HG03378 (cell line): ENCODE data around the gene MCCC2.
"Not testable (repeated sequence)": the region's sequence is repeated elsewhere in the genome, so short reads cannot be mapped to it uniquely, and the experiment has no call there.

Source experiments
- ATAC-seq: cut with Tn5 transposase; IDR thresholded peaks from one replicate; pipeline ENCODE4 v1.9.1; 2021; ENCODE audit warnings: mild to moderate bottlenecking, moderate library complexity; ENCODE audit not compliant: unreplicated experiment

MCCC2 gene

DNA sequence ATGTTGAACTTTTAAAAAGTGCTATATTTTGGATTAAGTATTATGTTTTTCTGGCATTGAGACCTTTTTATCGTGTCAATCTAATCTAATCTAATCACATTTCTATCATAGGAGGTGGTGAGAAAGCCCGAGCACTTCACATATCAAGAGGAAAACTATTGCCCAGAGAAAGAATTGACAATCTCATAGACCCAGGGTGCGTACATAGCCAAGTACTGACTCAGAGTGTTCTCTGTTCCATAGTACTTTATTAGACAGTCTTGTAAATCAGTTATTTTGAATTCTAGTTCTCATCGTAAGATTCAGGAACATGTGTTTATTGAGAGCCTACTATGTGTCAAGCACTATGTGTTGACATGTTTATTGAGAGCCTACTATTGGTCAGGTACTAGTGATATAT lies 9.0 kb downstream of the MCCC2 start:
- no peak for ATAC-seq

DNA sequence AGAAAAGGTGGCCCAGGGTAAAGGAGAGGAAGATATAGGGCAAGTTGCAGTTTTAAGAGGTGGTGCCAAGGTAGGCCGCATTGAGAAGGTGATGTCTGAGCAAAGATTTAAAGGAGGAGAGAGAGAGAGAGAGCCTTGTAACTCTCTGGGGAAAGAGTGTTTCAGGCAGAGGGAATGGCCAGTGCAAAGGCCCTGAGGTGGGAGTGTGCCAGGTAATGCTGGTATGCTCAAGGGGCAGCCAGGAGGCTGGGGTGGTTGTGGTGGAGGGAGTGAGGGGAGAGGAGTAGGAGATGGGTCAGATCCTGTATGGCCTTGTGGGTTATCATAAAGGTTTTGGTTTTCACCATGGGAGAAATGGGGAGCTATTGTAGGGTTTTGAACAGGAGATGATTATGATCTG lies 9.9 kb downstream of the MCCC2 start:
- no peak for ATAC-seq

DNA sequence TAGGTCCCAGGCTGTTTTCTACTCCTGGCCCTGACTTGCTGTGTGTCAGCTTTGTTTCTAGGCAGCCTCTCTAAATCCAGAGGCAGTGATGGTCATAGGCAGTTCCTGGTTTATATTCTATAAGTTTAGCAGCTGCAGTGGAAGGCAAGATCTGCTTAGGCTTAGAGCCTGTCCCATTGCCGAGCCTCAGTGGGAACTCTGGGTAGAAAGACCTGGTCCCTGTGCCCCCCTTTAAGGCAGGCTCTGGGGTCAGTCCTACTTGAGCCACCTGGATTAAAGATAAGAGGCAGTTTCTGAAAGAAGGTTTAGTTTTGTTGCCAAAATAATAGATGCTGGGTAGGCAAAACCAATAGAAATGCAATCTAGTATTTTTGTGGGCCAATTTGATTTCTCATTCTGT lies 13.6 kb downstream of the MCCC2 start:
- ATAC-seq = no peak

- ATAC-seq = peak; percentile 80
Measured at GRCh38 chr5:71601222-71602026, 14.3 kb downstream of the MCCC2 start.

GRCh38 chr5:71609916-71610315 lies 22.8 kb downstream of the MCCC2 start:
- ATAC-seq = not testable (repeated sequence)

DNA sequence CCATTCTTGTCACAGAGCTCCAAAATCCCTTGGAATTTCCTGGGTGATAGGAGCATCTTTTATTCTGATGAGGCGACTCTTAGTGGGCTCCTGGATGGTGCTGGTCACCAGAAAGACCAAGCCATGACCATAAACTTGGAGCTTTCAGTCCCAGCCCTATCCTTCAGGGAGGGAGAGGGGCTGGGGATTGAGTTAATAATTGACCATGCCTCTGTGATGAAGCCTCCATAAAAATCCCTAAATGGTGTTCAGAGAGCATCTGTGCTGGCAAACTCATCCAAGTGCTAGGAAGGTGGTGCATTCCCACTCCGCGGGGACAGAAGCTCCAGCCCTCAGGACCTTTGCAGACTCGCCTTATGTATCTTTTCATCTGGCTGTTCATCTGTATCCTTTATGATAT lies 28.7 kb downstream of the MCCC2 start:
- no peak for ATAC-seq

DNA sequence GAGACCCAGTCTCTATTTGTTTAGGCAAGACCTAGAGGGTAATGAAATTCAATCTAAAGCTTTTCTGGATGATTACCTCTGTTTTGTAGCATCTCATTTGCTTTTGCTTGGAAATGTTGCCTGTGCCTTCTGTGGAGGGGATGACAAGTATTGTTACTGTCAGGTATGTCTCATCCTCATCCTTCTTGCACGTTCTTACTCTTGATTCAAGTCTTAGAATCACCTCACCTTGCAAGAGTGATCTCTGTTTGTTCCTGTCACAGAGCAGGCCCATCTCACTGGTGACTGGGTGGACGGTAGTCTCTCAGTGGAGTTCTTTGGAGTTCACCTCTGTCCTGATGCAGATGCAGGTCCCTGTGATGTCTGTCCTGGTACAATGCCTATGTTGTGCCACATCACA lies 33.5 kb downstream of the MCCC2 start:
- ATAC-seq = no peak

DNA sequence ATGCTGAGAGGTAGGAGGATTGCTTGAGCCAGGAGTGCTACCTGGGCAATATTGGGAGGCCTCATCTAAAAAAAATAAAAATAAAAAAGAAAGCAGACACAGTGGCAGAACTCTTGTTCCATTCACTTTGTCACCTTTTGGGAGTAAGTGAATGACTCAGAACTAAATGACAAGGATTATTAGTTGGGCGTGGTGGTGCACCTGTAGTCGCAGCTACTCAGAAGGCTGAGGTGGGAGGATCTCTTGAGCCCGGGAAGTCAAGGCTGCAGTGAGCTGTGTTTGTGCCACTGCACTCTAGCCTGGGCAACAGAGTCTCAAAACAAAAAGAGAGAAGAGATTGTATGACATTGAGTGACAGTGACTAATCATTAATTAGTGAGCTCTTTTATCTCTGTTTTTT lies 34.1 kb downstream of the MCCC2 start:
- no peak for ATAC-seq

GRCh38 chr5:71621741-71622140 lies 34.6 kb downstream of the MCCC2 start:
- ATAC-seq = no peak

DNA sequence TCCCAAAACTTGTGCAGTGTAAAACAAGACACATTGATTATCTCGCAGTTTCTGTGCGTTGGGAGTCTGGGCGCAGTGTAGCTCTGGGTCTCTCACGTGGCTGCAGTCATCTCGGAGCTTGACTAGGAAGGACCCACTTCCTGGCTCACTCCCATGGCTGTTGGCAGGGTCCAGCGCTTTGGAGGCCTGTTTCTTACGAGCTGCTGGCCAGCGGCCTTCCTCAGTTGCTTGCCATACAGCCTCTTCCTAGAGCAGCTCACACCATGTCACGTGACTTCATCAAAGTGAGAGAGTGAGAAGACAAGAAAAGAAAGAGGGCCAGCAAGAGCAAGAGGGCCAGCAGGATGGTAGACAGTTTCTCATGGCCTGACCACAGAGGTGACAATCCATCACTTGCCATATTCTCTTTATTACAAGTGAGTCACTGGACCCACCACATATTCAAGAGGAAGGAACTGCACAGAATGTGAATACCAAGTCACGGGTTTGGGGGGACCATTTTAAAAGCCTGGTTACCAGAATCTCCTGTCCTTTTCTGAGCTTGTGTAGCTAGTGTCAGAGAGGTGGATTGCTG lies 36.2 kb downstream of the MCCC2 start:
- no peak for ATAC-seq

GRCh38 chr5:71629950-71630349 lies 42.8 kb downstream of the MCCC2 start:
- ATAC-seq = no peak

DNA sequence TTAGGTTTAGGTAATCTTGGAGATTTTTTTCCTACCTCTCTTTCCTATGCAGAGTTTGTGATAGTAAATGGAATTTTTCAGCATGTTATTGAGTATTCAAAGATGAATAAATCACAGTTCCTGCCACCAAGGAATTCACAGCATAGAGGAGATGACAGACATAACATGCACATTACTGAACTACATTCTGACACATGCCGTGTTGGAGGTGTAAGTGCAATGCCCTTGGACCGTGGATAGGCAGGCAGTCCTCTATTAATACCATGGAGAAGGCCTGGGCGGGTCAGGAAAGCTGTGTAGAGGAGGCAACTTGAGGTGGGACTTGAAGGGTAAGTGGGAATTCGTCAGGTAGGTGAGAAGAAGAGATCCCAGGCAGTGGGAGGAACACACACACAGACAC lies 43.9 kb downstream of the MCCC2 start:
- no peak for ATAC-seq

GRCh38 chr5:71632168-71632567 lies 45.0 kb downstream of the MCCC2 start:
- ATAC-seq = no peak

- ATAC-seq = peak; percentile 63
Measured at GRCh38 chr5:71633255-71634155, 46.4 kb downstream of the MCCC2 start.

GRCh38 chr5:71637133-71637532 lies 50.0 kb downstream of the MCCC2 start:
- ATAC-seq = no peak

DNA sequence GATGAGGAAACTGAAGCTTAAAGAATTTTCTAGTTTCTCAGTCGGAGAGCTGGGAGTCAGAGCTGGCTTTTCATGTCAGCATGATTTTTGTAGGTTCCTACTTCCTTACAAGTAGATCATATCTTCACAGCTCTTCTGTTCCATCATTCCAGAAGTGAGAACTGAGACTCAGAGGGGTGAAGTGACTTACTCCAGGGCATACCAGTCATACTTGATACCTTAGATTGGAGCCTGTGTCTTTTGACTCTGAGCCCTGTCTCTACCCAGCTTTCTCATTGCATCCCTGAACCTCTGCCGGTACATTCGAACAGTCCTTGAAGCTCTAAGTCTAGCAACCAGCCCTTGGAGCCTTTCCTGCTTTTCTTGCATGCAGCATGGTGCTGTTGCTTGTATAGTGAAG lies 53.3 kb downstream of the MCCC2 start:
- ATAC-seq = no peak

DNA sequence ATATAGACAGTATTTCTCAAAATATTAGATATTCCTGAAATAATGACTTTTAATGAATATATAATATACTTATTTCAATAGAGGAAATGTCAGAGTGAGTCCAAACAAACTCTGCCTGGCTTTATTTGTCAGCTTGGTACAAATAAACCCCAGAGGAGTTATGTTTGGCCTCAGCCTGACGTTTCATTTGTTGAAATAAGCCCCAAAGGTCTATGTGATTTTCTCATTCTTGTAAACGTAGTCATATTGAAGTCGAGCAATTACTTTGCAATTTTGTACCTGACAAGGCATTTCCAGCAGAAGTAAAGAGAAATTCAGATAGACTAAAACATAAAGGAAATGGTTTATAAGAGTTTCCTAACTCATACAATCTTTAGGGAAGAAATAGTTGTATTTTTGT lies 57.9 kb downstream of the MCCC2 start:
- ATAC-seq = no peak

DNA sequence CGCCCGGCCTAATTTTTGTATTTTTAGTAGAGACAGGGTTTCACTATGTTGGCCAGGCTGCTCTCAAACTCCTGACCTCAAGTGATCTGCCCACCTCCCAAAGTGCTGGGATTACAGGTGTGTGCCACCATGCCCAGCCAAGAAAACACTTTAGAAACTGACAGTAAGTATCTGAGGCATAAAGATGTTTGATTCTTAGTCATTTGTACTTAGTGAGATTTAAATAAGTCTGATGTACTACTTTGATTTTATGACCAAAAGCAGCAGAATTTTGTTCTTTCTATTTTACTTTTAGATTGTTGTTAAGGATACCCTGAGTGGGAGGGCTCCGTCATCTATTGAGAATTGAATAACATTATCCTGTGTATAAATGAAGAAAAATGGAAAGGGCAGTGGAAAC lies 63.8 kb downstream of the MCCC2 start:
- not testable (repeated sequence) for ATAC-seq

DNA sequence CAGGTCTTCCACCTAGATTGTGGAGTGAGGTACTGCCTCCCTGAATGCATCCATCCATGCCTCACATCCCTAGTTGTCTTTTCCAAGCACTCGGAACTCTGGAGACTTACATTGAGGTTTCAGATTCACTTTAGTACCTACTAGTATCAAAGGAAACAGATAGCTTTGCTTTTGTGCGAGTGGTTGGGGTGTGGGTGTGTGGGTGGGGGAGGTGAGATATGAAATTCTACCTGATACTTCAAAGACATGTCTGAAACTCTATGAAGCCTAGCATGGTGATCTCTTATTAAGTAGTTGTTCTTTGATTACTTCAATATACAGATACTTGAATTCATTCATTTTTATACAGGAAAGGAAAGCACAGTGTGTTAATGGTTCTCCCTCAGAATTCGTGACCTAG lies 64.4 kb downstream of the MCCC2 start:
- no peak for ATAC-seq

- no peak for ATAC-seq
Measured at GRCh38 chr5:71652349-71652748, 65.2 kb downstream of the MCCC2 start.

GRCh38 chr5:71652803-71653543 lies 65.8 kb downstream of the MCCC2 start:
- ATAC-seq = no peak
